Endothelial cell of umbilical vein (primary cell): ENCODE measurements around the gene SOX9.

Experiments
- EZH2 ChIP-seq: IDR thresholded peaks from 2 replicates; pipeline ENCODE4 v1.6.1; 2012; ENCODE audit warnings: borderline replicate concordance, low read depth, mild to moderate bottlenecking, moderate library complexity, low read length, inconsistent platforms; ENCODE audit not compliant: severe bottlenecking
- FOS ChIP-seq: IDR thresholded peaks from 2 replicates; pipeline ENCODE4 v1.6.1; 2011; ENCODE audit warnings: mild to moderate bottlenecking, low read length, moderate library complexity, borderline replicate concordance; ENCODE audit not compliant: insufficient read depth
- POLR2A ChIP-seq: IDR thresholded peaks from 2 replicates; pipeline ENCODE4 v1.6.1; 2012; ENCODE audit warnings: low read depth, mild to moderate bottlenecking, control low read depth, low read length
- POLR2AphosphoS5 ChIP-seq: IDR thresholded peaks from 2 replicates; pipeline ENCODE4 v1.6.1; 2012; ENCODE audit warnings: low read depth, mild to moderate bottlenecking, control low read depth, low read length, moderate library complexity; ENCODE audit not compliant: insufficient read depth
- TF ChIP-seq, protein P1 (sequence below), 2 donors: IDR thresholded peaks; 1 replicate in 1 of 2; 2 replicates in 1 of 2; pipeline ENCODE4 v1.5.1; 2011; ENCODE audit warnings: low read length in 2 of 2, mild to moderate bottlenecking in 2 of 2, moderate library complexity in 2 of 2, control low read depth in 1 of 2, inconsistent platforms in 1 of 2, low read depth in 1 of 2; ENCODE audit not compliant: insufficient read depth in 1 of 2; ENCODE audit errors: extremely low read depth in 1 of 2
- TF ChIP-seq, protein P2 (sequence below): IDR thresholded peaks from 2 replicates; pipeline ENCODE4 v1.6.1; 2011; ENCODE audit not compliant: insufficient read depth, insufficient read length

GRCh38 chr17:72165867-72166439, 45.1 kb downstream of the SOX9 start:
- TF ChIP-seq POLR2A (no peak), POLR2AphosphoS5 (no peak), FOS (no peak), EZH2 (no peak)
- TF ChIP-seq, protein P1, sequence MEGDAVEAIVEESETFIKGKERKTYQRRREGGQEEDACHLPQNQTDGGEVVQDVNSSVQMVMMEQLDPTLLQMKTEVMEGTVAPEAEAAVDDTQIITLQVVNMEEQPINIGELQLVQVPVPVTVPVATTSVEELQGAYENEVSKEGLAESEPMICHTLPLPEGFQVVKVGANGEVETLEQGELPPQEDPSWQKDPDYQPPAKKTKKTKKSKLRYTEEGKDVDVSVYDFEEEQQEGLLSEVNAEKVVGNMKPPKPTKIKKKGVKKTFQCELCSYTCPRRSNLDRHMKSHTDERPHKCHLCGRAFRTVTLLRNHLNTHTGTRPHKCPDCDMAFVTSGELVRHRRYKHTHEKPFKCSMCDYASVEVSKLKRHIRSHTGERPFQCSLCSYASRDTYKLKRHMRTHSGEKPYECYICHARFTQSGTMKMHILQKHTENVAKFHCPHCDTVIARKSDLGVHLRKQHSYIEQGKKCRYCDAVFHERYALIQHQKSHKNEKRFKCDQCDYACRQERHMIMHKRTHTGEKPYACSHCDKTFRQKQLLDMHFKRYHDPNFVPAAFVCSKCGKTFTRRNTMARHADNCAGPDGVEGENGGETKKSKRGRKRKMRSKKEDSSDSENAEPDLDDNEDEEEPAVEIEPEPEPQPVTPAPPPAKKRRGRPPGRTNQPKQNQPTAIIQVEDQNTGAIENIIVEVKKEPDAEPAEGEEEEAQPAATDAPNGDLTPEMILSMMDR (IDR thresholded peaks at IDR 0.05; ENCODE audit: extremely low read depth in 1 of 2, insufficient read depth in 1 of 2, low read depth in 1 of 2, low read length in 2 of 2) = no peak
- TF ChIP-seq, protein P2, sequence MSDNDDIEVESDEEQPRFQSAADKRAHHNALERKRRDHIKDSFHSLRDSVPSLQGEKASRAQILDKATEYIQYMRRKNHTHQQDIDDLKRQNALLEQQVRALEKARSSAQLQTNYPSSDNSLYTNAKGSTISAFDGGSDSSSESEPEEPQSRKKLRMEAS = no peak
